ENCODE data around the gene OR6X1. TPM values are rescaled to one million over a fixed set of nuclear protein-coding genes. Genes with fewer than 3 reads are reported as not detected.

The OR6X1 gene, protein sequence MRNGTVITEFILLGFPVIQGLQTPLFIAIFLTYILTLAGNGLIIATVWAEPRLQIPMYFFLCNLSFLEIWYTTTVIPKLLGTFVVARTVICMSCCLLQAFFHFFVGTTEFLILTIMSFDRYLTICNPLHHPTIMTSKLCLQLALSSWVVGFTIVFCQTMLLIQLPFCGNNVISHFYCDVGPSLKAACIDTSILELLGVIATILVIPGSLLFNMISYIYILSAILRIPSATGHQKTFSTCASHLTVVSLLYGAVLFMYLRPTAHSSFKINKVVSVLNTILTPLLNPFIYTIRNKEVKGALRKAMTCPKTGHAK
- total RNA-seq, result not detected in 2 replicates

DNA sequence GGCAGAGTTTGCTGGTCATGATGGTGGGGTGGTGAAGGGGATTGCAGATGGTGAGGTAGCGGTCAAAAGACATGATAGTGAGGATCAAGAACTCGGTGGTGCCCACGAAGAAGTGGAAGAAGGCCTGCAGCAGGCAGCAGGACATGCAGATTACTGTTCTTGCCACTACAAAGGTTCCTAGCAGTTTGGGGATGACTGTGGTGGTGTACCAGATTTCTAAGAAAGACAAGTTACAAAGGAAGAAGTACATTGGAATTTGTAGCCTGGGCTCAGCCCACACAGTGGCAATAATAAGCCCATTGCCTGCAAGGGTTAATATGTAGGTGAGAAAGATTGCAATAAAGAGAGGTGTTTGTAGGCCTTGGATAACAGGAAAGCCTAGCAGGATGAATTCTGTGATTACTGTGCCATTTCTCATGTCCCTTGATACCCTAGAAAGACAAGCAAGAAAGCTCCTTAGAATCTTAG lies at the start of gene OR6X1:
OR6X1 (minus strand) TSS at position 418 of the 468 bp plus-strand sequence; CDS start at position 418, 0 bp downstream.

DNA sequence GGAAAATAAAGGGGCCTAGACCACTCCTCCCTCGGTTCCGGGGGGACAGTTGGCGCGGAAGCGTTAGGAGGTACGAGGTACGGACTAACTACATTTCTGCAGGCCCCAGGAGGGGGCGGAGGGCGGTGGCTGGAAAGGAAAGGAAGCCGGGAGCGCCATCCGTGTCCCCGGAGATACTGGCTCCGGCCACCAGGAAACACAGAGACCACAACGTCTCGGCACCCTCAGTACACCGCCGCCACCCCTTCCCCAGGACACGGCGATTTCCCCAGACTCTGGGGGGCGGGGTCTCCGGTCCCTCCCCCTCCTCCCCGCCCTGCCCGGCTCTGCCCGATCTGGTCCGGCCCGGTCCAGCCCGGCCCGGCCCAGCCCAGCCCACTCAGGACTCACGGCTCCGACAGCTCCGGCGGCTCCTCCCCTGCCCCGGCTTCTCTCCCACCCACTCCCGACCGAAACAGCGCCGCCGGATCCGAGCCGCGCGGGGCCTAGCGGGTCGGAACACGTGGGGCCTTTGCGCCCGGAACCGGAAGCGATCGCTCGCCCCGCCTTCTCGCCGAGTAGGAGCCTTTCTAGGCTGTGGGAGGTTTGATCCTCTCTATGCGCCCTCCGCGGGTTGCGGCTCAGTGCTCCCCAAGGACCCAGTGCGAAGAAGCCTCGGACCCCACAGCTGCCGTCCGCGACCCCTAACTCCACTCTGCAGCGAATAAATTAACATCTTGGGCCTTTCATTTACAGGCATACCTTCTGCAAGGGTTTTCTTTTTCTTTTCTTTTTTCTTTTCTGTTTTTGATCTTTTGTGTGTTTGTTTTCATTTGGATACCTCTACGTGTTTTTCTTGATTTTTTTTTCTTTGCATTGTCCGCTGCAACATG lies 12.9 kb downstream of the OR6X1 start, which contains the start of gene ZNF202:
ZNF202 (minus strand) TSS at position 502 of the 872 bp plus-strand sequence. CDS start 10,772 bp downstream, outside the sequence.

Other genes with a start within 250 kb of the OR6X1 start
- 0.16 and 2.3 TPM in 2 replicates for gene SCN3B, start 99.9 kb downstream of the OR6X1 start, total RNA-seq
- 5.0 and 10.7 TPM in 2 replicates for gene ZNF202, start 12.9 kb downstream of the OR6X1 start, total RNA-seq
- not detected in 2 replicates for gene OR6M1, start 51.8 kb upstream of the OR6X1 start, total RNA-seq
- gene TMEM225, start 131.2 kb upstream of the OR6X1 start, total RNA-seq, result not detected in 2 replicates
- gene OR8D4, start 147.6 kb upstream of the OR6X1 start, total RNA-seq, result not detected in 2 replicates
- gene OR4D5, start 185.1 kb upstream of the OR6X1 start, total RNA-seq, result not detected in 2 replicates
- gene OR6T1, start 189.3 kb upstream of the OR6X1 start, total RNA-seq, result not detected in 2 replicates
- not detected in 2 replicates for gene OR10S1, start 223.3 kb upstream of the OR6X1 start, total RNA-seq
- not detected in 2 replicates for gene OR10G6, start 240.6 kb upstream of the OR6X1 start, total RNA-seq